Peyer's patch (tissue), 4 donors: ENCODE results near the gene EXOC3L4. TPM values are rescaled to one million over a fixed set of nuclear protein-coding genes. Genes with fewer than 3 reads are reported as not detected.
A peak's percentile ranks its signal among the peaks of the same experiment; 100 is the strongest.

ENCODE experiments used
- DNase-seq, 3 donors: peaks; one replicate each; pipeline ENCODE4 v3.0.0-alpha.2; 2017 to 2019
- H3K27ac ChIP-seq, 4 donors: fragments of 200-600 bp; sonication (generic); one replicate each; pipeline ENCODE4 v1.5.1; 2016 to 2019
- H3K27me3 ChIP-seq, 2 donors: fragments of 200-600 bp; sonication (generic); one replicate each; pipeline ENCODE4 v1.5.1; 2019
- H3K36me3 ChIP-seq, 3 donors: fragments of 200-600 bp; sonication (generic); one replicate each; pipeline ENCODE4 v1.5.1; 2016 to 2019
- H3K4me1 ChIP-seq, 4 donors: fragments of 200-600 bp; sonication (generic); one replicate each; pipeline ENCODE4 v1.5.1; 2016 to 2019
- H3K4me3 ChIP-seq, 4 donors: fragments of 200-600 bp; sonication (generic); 1 replicate in 3 of 4; 2 replicates in 1 of 4; pipeline ENCODE4 v1.5.1; 2016 to 2019; ENCODE audit warnings: mild to moderate bottlenecking in 1 of 4
- H3K9me3 ChIP-seq, 4 donors: fragments of 200-600 bp; sonication (generic); one replicate each; pipeline ENCODE4 v1.5.1; 2016 to 2019; ENCODE audit warnings: mild to moderate bottlenecking in 1 of 4
- CTCF ChIP-seq, 6 experiments: fragments of 450-650 bp in 4 of 6; fragments of 200-600 bp in 2 of 6; sonication (generic) in 1 of 6; IDR thresholded peaks; one replicate each; pipeline ENCODE4 v1.5.1; 2017 to 2019; ENCODE audit warnings: antibody characterized with exemption in 6 of 6, mild to moderate bottlenecking in 3 of 6, moderate library complexity in 1 of 6
- POLR2A ChIP-seq, 2 donors: fragments of 450-650 bp; IDR thresholded peaks; one replicate each; pipeline ENCODE4 v1.5.1; 2017; ENCODE audit warnings: antibody characterized with exemption in 2 of 2, mild to moderate bottlenecking in 2 of 2, moderate library complexity in 2 of 2
- total RNA-seq, 4 donors: library from RNA; depleted of rRNA; stranded (reverse); fragments of >200 nt; gene quantifications; one replicate each; pipeline ENCODE4 v1.1.0, GENCODE V29; 2016

The EXOC3L4 gene
- total RNA-seq, 4 donors from 2014 or later: 20.6 to 69.5 (median 34.1) TPM

GRCh38 chr14:103056322-103057027 lies 38.0 kb upstream of the EXOC3L4 start:
- H3K27ac ChIP-seq: peak overlapping the region; percentile 75 to 99 (median 92)
- peak in 2 of 3 donors; percentile 77 to 81 for DNase-seq
- TF ChIP-seq CTCF (IDR thresholded peaks at IDR 0.05) (no peak), POLR2A (IDR thresholded peaks at IDR 0.05) (no peak)
- peak overlapping the region; percentile 78 to 99 (median 91) for H3K4me3 ChIP-seq
- no peaks in the 10 kb centered on the region for H3K9me3 ChIP-seq
- no peaks in the 10 kb centered on the region for H3K36me3 ChIP-seq
- H3K27me3 ChIP-seq: no peaks in the 10 kb centered on the region
- H3K4me1 ChIP-seq: peaks cover 0 to 29% (median 3%) of the 10 kb centered on the region in 4 donors

- H3K36me3 ChIP-seq: no peaks in the 10 kb centered on the region
- no peaks in the 10 kb centered on the region for H3K27me3 ChIP-seq
- peaks cover 0 to 29% (median 3%) of the 10 kb centered on the region in 4 donors for H3K4me1 ChIP-seq
These were observed 37.5 kb upstream of the EXOC3L4 start for GRCh38 chr14:103057028-103057371.

GRCh38 chr14:103057372-103058163 lies 37.0 kb upstream of the EXOC3L4 start, which contains the start of gene CDC42BPB:
Gene CDC42BPB (minus strand): TSS chr14:103057549. CDS start chr14:103057173, 376 bp downstream.
- no peaks in the 10 kb centered on the region for H3K9me3 ChIP-seq
- peak within 1 kb of the TSS; percentile 78 to 99 (median 91) for H3K4me3 ChIP-seq
- peaks cover 0 to 29% (median 3%) of the 10 kb centered on the region in 4 donors for H3K4me1 ChIP-seq
- peak within 1 kb of the TSS; percentile 75 to 99 (median 92) for H3K27ac ChIP-seq
- H3K27me3 ChIP-seq: no peaks in the 10 kb centered on the region
- no peaks in the 10 kb centered on the region for H3K36me3 ChIP-seq
- DNase-seq: peak; percentile 61 to 94 (median 90)
- TF ChIP-seq POLR2A (IDR thresholded peaks at IDR 0.05) (peak in 1 of 2 donors; percentile 28), CTCF (IDR thresholded peaks at IDR 0.05) (peak in 1 of 6 experiments; percentile 9)

More at GRCh38 chr14:103057028-103057371, 37.5 kb upstream of the EXOC3L4 start:
- DNase-seq: peak in 1 of 3 donors; percentile 57
- Histone ChIP-seq H3K27ac (peak overlapping the region; percentile 75 to 99 (median 92)), H3K4me3 (peak overlapping the region; percentile 78 to 99 (median 91)), H3K9me3 (no peaks in the 10 kb centered on the region)
- TF ChIP-seq CTCF (IDR thresholded peaks at IDR 0.05) (no peak), POLR2A (IDR thresholded peaks at IDR 0.05) (peak in 1 of 2 donors; percentile 74)

- H3K36me3 ChIP-seq: no peaks in the 10 kb centered on the region
- no peak for TF ChIP-seq CTCF (IDR thresholded peaks at IDR 0.05)
- no peak for TF ChIP-seq POLR2A (IDR thresholded peaks at IDR 0.05)
- H3K4me1 ChIP-seq: peaks cover 0 to 29% (median 3%) of the 10 kb centered on the region in 4 donors
- H3K9me3 ChIP-seq: no peaks in the 10 kb centered on the region
- peak in 2 of 3 donors; percentile 21 to 44 for DNase-seq
- peak overlapping the region; percentile 71 to 99 (median 80) for H3K4me3 ChIP-seq
- no peaks in the 10 kb centered on the region for H3K27me3 ChIP-seq
- H3K27ac ChIP-seq: peak overlapping the region; percentile 69 to 99 (median 83)
These were observed 36.1 kb upstream of the EXOC3L4 start for GRCh38 chr14:103058164-103059055.

DNA sequence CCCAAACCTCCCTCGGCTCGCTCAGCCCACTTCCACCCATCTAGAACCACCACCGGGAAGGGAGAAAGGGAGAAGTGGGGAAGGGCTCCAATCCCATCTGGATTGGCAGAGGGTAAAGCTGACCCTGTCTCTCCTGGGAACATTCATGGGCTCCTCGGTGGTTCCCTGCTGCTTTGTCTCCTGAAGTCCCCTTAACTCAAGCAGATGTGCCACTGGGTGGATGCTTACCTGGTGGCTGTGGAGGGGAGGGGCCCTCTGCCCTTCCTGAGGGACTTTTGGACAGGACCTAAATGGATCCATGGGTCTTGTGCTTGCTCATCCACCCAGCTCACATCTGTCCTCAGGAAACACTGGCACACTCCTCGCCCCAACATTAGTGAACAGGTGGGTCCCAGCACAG lies 35.0 kb upstream of the EXOC3L4 start:
- Histone ChIP-seq H3K36me3 (no peaks in the 10 kb centered on the region), H3K27me3 (no peaks in the 10 kb centered on the region), H3K4me1 (peaks cover 0 to 29% (median 3%) of the 10 kb centered on the region in 4 donors), H3K27ac (no peak overlapping the region), H3K4me3 (no peak overlapping the region), H3K9me3 (no peaks in the 10 kb centered on the region)
- DNase-seq: peak in 1 of 3 donors; percentile 39
- TF ChIP-seq CTCF (IDR thresholded peaks at IDR 0.05) (no peak), POLR2A (IDR thresholded peaks at IDR 0.05) (no peak)
